KMS-11 (cell line): ENCODE results near the gene SCYGR3.

Experiments
- H2AFZ ChIP-seq: fragments of 200-600 bp; sonication (generic); 2 replicates; pipeline ENCODE4 v1.6.1; 2016; ENCODE audit warnings: antibody characterized with exemption, mixed run types, low read depth
- H3K27ac ChIP-seq: fragments of 200-600 bp; sonication (generic); 2 replicates; pipeline ENCODE4 v1.6.1; 2016; ENCODE audit warnings: mild to moderate bottlenecking, mixed run types
- H3K27me3 ChIP-seq: fragments of 200-600 bp; sonication (generic); 2 replicates; pipeline ENCODE4 v1.6.1; 2017; ENCODE audit warnings: mild to moderate bottlenecking, low read depth, mixed run types, moderate library complexity; ENCODE audit not compliant: insufficient read depth
- H3K36me3 ChIP-seq: fragments of 200-600 bp; sonication (generic); 2 replicates; pipeline ENCODE4 v1.6.1; 2017; ENCODE audit warnings: mild to moderate bottlenecking, mixed run types; ENCODE audit not compliant: insufficient read depth
- H3K4me1 ChIP-seq: fragments of 200-600 bp; sonication (generic); 2 replicates; pipeline ENCODE4 v1.6.1; 2016; ENCODE audit warnings: mild to moderate bottlenecking, low read depth, mixed run types; ENCODE audit not compliant: poor library complexity, severe bottlenecking
- H3K4me2 ChIP-seq: fragments of 200-600 bp; sonication (generic); 2 replicates; pipeline ENCODE4 v1.7.0; 2016; ENCODE audit warnings: mild to moderate bottlenecking, mixed run types
- H3K4me3 ChIP-seq: fragments of 200-600 bp; sonication (generic); IDR thresholded peaks from 2 replicates; pipeline ENCODE4 v1.6.1; 2017; ENCODE audit warnings: low read depth, low read length, mixed read lengths; ENCODE audit not compliant: insufficient read depth
- H3K79me2 ChIP-seq: fragments of 200-600 bp; sonication (generic); 2 replicates; pipeline ENCODE4 v1.6.1; 2016; ENCODE audit warnings: low read depth, mixed run types; ENCODE audit not compliant: insufficient read depth
- H3K9ac ChIP-seq: fragments of 200-600 bp; sonication (generic); 2 replicates; pipeline ENCODE4 v1.6.1; 2016; ENCODE audit warnings: mild to moderate bottlenecking, mixed run types
- H4K20me1 ChIP-seq: fragments of 200-600 bp; sonication (generic); 2 replicates; pipeline ENCODE4 v1.6.1; 2016; ENCODE audit warnings: mild to moderate bottlenecking, mixed run types; ENCODE audit not compliant: insufficient read depth
- CTCF ChIP-seq: fragments of 200-600 bp; sonication (generic); conservative IDR thresholded peaks from 2 replicates; pipeline ENCODE4 v1.6.1; 2017; ENCODE audit warnings: low read depth, mild to moderate bottlenecking, antibody characterized with exemption, low read length, moderate library complexity, mixed read lengths

The SCYGR3 gene

GRCh38 chr2:227614740-227615139 lies at the start of gene SCYGR3:
SCYGR3 (minus strand) TSS chr2:227614840; CDS start chr2:227614840, 0 bp downstream.
- Histone ChIP-seq H3K4me3 (no peak within 1 kb of the TSS), H3K9ac (no peak within 1 kb of the TSS), H3K79me2 (no peaks in the 10 kb centered on the region), H3K27ac (no peak within 1 kb of the TSS), H2AFZ (no peak within 1 kb of the TSS), H3K4me2 (no peak within 1 kb of the TSS), H3K27me3 (no peaks in the 10 kb centered on the region), H3K4me1 (peaks cover 14% of the 10 kb centered on the region), H3K36me3 (no peaks in the 10 kb centered on the region), H4K20me1 (no peaks in the 10 kb centered on the region)
- TF ChIP-seq CTCF = no peak

GRCh38 chr2:227661827-227662226 lies 47.2 kb upstream of the SCYGR3 start:
- H3K27me3 ChIP-seq = no peaks in the 10 kb centered on the region
- no peaks in the 10 kb centered on the region for H3K36me3 ChIP-seq
- no peaks in the 10 kb centered on the region for H4K20me1 ChIP-seq
- TF ChIP-seq CTCF = no peak
- no peak overlapping the region for H3K9ac ChIP-seq
- no peaks in the 10 kb centered on the region for H3K79me2 ChIP-seq
- H3K4me1 ChIP-seq = peaks cover 10% of the 10 kb centered on the region
- no peak overlapping the region for H3K4me3 ChIP-seq
- no peak overlapping the region for H3K27ac ChIP-seq
- H3K4me2 ChIP-seq = no peak overlapping the region
- no peak overlapping the region for H2AFZ ChIP-seq

- no peak for TF ChIP-seq CTCF
- Histone ChIP-seq H3K4me2 (no peak overlapping the region), H3K9ac (no peak overlapping the region), H3K27ac (no peak overlapping the region), H3K4me3 (no peak overlapping the region), H2AFZ (no peak overlapping the region), H3K27me3 (no peaks in the 10 kb centered on the region), H3K79me2 (no peaks in the 10 kb centered on the region), H4K20me1 (no peaks in the 10 kb centered on the region), H3K36me3 (no peaks in the 10 kb centered on the region), H3K4me1 (peaks cover 10% of the 10 kb centered on the region)
Measured at GRCh38 chr2:227661025-227661649, 46.5 kb upstream of the SCYGR3 start.

- no peak for TF ChIP-seq CTCF
- Histone ChIP-seq H3K4me3 (no peak overlapping the region), H3K4me2 (no peak overlapping the region), H3K27ac (no peak overlapping the region), H3K4me1 (peaks cover 10% of the 10 kb centered on the region), H3K79me2 (no peaks in the 10 kb centered on the region), H3K36me3 (no peaks in the 10 kb centered on the region), H4K20me1 (no peaks in the 10 kb centered on the region), H3K27me3 (no peaks in the 10 kb centered on the region), H3K9ac (no peak overlapping the region), H2AFZ (peak overlapping the region; percentile 34; the same call in 1 of the 2 replicates)
Measured at GRCh38 chr2:227657199-227657845, 42.7 kb upstream of the SCYGR3 start.
